RWPE2 (cell line): ENCODE results near the gene AKT1.

Experiments
- ATAC-seq: fragments of 200-7000 bp; cut with Tn5 transposase; 3 replicates; pipeline ENCODE4 v1.9.1; 2021; ENCODE audit warnings: low read depth
- DNase-seq: peaks from one replicate; pipeline ENCODE4 v3.0.0-alpha.2; 2020; ENCODE audit warnings: low spot score
- H3K27ac ChIP-seq: fragments of 450-650 bp; 2 replicates; pipeline ENCODE4 v1.5.1; 2017; ENCODE audit warnings: mild to moderate bottlenecking; ENCODE audit not compliant: poor library complexity, severe bottlenecking
- H3K27me3 ChIP-seq: fragments of 250-450 bp; sonication (Bioruptor Pico); 2 replicates; pipeline ENCODE4 v1.5.1; 2021; ENCODE audit warnings: mild to moderate bottlenecking, moderate library complexity; ENCODE audit not compliant: insufficient read depth, poor library complexity, severe bottlenecking
- H3K36me3 ChIP-seq: fragments of 250-450 bp; sonication (Bioruptor Pico); 2 replicates; pipeline ENCODE4 v1.5.1; 2020; ENCODE audit warnings: low read depth, mild to moderate bottlenecking, moderate library complexity
- H3K4me1 ChIP-seq: fragments of 250-450 bp; sonication (Bioruptor Pico); 2 replicates; pipeline ENCODE4 v1.5.1; 2021; ENCODE audit warnings: mild to moderate bottlenecking, moderate library complexity; ENCODE audit not compliant: insufficient read depth, poor library complexity, severe bottlenecking
- H3K4me3 ChIP-seq: fragments of 250-450 bp; sonication (Bioruptor Pico); 2 replicates; pipeline ENCODE4 v1.5.1; 2021; ENCODE audit warnings: mild to moderate bottlenecking, moderate library complexity; ENCODE audit not compliant: severe bottlenecking
- H3K9me3 ChIP-seq: fragments of 250-450 bp; sonication (Bioruptor Pico); 2 replicates; pipeline ENCODE4 v1.5.1; 2021; ENCODE audit warnings: mild to moderate bottlenecking, moderate library complexity; ENCODE audit not compliant: severe bottlenecking
- TF ChIP-seq, protein P1 (sequence below): fragments of 450-650 bp; IDR thresholded peaks from one replicate; pipeline ENCODE4 v1.5.1; 2017; ENCODE audit warnings: mild to moderate bottlenecking, moderate library complexity; ENCODE audit not compliant: poor library complexity, severe bottlenecking

The AKT1 gene

GRCh38 chr14:104826861-104827176, 31.3 kb upstream of the AKT1 start:
- TF ChIP-seq, protein P1, sequence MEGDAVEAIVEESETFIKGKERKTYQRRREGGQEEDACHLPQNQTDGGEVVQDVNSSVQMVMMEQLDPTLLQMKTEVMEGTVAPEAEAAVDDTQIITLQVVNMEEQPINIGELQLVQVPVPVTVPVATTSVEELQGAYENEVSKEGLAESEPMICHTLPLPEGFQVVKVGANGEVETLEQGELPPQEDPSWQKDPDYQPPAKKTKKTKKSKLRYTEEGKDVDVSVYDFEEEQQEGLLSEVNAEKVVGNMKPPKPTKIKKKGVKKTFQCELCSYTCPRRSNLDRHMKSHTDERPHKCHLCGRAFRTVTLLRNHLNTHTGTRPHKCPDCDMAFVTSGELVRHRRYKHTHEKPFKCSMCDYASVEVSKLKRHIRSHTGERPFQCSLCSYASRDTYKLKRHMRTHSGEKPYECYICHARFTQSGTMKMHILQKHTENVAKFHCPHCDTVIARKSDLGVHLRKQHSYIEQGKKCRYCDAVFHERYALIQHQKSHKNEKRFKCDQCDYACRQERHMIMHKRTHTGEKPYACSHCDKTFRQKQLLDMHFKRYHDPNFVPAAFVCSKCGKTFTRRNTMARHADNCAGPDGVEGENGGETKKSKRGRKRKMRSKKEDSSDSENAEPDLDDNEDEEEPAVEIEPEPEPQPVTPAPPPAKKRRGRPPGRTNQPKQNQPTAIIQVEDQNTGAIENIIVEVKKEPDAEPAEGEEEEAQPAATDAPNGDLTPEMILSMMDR: no peak
- no peak overlapping the region for H3K27ac ChIP-seq
- peak overlapping the region; percentile 39 for H3K4me3 ChIP-seq
- no peak for ATAC-seq
- no peaks in the 10 kb centered on the region for H3K9me3 ChIP-seq
- H3K36me3 ChIP-seq: no peaks in the 10 kb centered on the region
- no peaks in the 10 kb centered on the region for H3K27me3 ChIP-seq
- no peak for DNase-seq
- no peaks in the 10 kb centered on the region for H3K4me1 ChIP-seq

- peak; percentile 76 for ATAC-seq
- Histone ChIP-seq H3K4me1 (no peaks in the 10 kb centered on the region), H3K36me3 (no peaks in the 10 kb centered on the region), H3K27ac (no peak overlapping the region), H3K9me3 (no peaks in the 10 kb centered on the region), H3K27me3 (no peaks in the 10 kb centered on the region), H3K4me3 (peak overlapping the region; percentile 39)
- TF ChIP-seq, protein P1: peak; percentile 99
- DNase-seq: peak; percentile 89
These were observed 30.8 kb upstream of the AKT1 start for GRCh38 chr14:104826189-104826860.

DNA sequence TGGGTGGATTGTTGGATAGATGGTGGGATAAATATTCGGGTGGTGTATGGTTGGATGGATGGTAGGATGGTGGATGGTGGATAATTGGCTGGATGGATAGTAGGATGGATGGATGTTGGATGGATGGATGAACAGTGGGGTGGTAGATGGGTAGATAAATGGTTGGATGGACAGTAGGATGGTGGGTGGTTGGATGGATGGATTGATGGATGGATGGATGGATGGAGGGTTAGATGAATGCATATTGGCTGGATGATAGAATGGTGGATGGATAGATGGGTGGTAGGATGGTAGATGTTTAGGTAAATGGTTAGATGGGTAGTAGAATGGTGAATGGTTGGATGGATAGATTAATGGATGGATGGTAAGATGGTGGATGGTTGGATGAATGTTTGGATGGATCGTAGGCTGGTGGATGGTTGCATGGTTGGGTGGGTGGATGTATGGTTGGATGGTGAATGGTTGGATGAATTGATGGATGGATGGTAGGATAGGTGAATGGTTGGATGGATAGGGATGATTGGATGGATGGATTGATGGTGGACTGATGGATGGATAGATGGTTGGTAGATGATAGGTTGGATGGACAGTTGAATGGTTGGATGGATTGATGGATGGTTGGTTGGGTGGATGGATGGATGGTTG, 28.9 kb upstream of the AKT1 start:
- ATAC-seq: no peak
- Histone ChIP-seq H3K27me3 (no peaks in the 10 kb centered on the region), H3K27ac (no peak overlapping the region), H3K4me3 (no peak overlapping the region), H3K36me3 (no peaks in the 10 kb centered on the region), H3K4me1 (no peaks in the 10 kb centered on the region), H3K9me3 (no peaks in the 10 kb centered on the region)
- DNase-seq: peak; percentile 3
- TF ChIP-seq, protein P1: no peak

DNA sequence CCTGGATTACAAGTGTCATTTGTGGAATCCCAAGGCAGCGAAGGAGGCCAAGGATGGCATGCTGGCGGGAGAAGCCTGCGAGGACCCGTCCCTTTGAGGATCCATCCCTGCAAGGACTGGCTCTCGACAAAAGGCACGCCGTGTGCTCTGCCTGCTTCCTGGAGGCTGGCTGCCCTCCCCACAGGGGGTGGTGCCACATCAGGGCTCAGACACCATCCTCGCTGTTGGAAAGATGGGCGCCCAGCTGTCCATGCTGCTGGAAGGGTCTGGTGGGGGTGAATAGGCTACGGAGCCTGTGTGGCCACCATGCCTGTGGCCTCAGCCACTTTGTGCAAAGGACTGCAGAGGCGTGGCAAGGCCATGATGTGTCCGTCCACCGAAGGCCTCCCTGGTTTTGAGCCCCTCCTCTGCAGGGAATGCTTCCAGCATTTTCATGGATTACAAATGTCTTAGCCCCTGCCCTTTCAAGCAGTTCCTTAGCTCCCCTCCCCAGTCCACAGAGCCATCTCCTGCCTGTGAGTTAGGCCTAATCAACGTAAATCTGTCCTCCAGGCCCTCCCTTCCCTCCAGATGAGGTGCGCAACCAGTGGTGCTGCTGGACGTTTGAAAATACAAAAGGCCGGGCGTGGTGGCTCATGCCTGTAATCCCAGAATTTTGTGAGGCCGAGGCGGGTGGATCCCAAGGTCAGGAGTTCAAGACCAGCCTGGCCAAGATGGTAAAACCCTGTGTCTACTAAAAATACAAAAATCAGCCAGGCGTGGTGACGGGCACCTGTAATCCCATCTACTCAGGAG, 27.5 kb upstream of the AKT1 start:
- Histone ChIP-seq H3K27ac (no peak overlapping the region), H3K36me3 (no peaks in the 10 kb centered on the region), H3K27me3 (no peaks in the 10 kb centered on the region), H3K4me1 (no peaks in the 10 kb centered on the region), H3K9me3 (no peaks in the 10 kb centered on the region), H3K4me3 (no peak overlapping the region)
- TF ChIP-seq, protein P1: no peak
- peak; percentile 69 for DNase-seq
- no peak for ATAC-seq
